Measurements from ENCODE around the gene COPS8.

Gene COPS8

DNA sequence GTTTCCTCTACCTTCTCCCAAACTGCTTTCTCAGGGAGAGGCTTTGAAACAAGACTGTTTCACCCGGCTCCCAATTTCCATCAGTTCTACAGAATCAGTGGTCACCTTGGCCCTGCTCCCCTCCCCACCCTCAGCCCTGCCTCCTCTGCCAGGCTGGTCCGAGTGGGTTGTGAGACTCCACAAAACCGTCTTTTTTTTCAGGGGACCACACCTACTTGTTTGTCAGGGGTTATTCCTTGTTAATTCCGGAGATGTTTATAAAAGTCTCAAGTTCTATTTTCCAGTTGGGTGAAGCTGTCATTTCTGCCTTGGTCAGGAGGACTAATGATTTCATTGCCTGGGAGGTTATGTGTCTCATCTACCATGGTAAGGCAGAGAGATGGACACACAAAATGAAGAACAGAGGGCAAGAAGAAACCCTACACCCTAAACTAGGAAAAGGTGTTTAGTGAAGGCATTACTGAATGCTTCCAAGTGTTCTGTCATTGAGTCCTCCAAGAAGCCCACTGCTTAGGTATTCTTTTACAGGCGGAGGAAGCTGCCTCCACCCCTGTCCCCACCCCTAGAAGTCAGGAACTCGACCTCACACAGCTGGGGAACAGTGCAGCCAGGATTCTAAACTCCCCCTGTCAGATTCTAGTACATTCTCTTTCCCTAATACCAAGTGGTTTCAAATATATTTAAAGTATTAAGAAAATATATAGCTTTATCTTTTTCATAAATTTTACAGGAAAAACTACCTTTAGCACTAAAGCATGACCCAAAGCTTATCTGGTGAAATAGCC is 46.3 kb downstream of the COPS8 start:
- no peak for DNase-seq (ENCODE audit: low read depth)

DNA sequence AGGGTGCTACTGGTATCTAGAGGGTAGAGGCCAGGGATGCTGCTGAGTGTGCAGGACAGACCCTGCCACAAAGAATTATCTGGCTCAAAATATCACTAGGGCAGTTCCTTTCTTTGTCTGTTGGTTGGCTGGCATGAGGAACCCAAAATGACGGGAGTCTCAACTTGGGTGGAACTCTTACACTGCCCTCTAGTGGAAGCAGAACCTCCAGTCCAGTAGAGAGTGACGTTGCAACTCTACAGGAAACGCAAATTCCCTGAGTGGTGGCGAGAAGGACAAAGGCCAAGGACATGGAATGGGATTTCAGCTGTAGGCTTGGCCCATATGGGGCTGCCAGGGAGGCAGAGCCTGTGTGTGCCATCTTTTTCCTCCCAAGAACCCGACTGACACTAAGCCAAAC is 47.1 kb downstream of the COPS8 start:
- no peak for DNase-seq (ENCODE audit: low read depth)

DNA sequence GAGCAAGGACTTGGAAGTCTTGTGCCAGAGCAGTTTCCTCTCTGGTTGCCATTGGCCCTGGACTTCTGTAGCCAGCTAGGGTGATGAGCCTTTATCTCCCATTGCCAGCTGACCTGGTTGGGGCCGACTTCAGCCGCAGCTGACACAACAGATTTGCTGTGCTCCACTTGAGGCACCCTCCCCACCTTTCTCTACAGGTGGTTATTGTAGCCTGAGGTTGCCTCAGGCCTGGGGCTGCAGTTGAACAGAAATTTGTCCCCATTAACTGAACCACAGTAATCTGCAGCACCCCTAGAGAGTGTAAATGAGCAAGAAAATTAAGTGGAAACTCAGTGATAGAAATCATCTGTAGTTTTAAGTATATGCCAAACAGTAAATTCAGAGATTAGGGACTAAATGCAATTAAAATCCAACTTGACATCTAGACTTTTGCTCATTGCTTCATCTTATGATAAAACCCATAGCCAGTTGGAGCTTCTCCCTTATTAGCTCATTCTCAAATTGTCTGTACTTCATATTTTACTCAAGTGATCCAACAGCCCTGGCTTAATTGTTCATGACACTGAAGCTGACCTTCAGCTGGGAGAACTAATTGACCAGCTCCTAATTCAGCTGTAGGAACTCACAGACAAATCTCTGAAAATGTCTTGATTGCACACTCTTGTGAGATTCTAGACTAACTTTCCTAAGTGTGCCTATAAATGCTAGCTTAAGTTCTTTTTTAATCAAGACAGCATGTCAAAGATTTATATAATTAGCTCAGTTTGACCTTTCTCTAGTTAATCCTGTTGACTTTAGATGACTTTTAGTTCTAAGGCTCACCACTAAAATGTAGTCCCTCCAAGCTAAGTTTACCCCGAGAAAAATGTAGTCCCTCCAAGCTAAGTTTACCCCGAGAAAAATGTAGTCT is 48.9 kb downstream of the COPS8 start:
- no peak for DNase-seq (ENCODE audit: low read depth)

DNA sequence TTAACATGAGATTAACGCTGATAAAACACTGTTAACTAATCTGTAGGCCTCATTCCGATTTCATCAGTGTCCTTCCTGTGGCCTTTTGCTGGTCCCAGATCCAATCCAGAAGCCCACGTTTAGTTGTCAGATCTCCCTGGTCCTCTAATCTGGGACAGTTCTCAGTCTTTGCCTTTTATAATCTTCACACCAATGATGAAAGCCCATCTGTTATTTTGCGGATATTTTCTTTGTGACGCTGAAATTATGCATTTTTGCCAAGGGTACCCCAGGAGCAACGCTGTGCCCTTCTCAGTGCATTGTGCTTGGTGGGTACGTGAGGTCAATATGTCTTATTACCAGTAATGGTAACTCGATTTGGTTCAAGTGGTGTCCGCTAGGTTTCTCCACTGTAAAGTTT is 51.1 kb downstream of the COPS8 start:
- no peak for DNase-seq (ENCODE audit: low read depth)

DNA sequence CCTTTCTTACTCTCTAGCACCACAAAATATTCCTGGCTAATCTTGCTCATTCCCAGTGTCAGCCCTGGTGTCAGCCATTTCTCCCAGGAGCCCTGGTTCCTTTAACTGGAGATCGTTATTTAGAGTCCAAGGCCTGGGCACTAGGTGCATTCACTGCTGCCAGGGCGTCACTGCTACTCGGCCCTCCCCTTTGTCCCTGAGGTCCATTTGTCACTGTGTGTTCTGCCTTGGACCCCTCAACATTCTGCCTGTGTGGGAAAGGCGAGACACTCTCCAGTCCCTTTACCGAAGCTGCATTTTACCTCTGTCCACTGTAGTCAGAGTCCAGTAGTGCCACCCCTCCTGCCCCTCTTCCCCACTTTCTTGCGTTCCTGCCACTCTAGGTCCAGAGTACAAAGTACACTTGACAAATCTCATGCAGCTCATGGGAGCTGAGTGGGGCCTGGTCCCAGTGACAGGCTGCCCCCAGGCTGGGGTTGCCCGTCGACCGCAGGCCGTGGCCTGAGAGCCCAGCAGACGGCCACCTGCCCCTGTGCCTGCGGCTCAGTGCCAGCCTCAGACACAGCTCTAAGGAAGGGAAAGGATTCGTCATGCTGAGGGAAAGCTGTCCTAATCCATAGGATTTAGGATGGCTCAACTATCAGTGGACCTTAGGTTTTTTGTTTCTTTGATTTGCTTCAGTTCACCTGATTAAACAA is 52.1 kb downstream of the COPS8 start:
- DNase-seq (ENCODE audit: low read depth) = no peak

DNA sequence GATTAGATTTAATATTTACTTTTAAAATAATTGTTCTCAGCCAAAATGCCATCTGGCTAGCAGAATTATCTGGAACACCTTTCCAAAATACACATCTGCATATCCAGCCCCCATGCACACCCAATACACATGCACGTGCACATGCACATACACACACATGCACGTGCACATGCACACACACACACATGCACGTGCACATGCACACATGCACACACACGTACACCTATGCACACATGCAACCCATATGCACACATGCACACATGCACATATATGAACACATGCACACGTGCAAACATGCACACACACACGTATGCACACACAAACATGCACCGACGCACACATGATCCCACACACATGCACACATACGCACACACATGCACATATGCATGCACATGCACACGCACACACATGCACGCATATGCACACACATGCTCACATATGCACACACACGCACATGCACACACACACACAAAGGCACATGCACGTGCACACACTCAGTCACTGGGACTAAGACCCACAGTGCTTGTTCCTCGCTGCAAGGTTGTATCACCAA is 53.5 kb downstream of the COPS8 start:
- DNase-seq (ENCODE audit: low read depth) = no peak

DNA sequence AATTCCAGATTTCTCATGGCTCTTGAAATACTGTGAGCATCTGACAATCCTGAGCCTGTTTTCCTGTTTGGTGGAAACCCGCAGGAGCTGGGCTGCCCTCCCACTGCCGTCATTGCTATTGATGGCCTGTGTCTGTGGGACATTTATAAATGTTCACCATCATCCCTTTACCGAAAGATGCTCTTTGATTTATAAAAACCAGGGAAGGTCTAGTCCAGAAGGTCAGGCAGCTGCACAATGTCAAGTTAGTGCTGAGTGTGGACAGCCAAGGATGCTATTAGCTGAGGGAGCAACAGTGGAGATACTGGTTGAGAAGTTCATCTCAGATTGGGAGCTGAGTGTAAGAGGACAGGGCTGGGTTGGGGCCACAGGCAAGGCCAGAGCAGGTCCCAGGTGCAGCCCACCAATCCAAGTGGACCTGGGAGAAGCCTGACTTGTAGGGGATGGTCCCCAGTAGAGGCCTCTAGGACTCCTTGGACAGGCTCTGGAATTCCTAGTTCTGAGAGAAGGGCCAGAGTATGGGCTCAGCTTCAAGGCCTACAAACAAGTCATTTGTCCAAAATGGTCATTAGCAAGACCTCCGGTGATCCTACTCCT is 55.1 kb downstream of the COPS8 start:
- DNase-seq (ENCODE audit: low read depth) = no peak

DNA sequence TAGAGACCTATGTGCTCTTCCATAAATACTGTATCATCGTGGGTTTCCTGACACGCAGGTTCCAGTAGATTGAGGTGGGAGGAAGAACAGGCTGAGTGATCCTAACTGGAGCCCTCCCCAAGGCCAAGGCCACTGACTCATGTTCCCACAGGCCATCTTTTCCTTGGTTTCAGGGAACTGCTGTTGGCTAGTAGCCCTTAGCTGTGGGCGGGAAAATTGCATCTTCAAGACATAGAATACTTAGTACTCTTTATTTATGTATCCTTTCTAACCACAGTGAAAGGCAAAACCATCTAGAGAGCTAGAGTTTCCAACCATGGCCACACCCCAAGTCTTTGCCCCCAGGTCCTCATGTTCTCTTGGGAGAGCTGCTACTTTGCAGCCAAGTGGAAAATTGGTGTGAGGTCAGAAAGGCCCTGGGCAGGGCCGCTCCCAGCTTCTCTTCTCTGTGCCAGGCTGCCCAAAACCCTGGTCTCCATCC is 55.9 kb downstream of the COPS8 start:
- no peak for DNase-seq (ENCODE audit: low read depth)

DNA sequence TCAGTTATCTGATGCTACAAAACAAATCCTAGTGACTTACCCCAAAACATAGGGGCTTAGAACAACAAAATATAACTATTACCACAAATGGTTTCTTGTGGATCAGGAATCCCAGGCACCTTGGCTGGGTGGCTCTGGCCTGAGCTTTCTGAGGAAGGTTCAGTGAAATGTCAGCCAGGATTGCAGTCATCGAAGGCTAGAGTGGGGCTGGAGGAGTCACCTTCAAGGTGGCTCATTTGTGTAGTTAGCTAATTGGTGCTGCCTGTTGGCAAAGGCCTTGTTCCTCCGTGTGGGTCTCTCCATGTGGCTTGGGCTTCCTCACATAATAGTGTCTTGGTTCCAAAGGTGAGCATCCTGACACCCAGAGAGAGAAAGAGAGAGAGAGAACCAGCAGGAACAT is 57.4 kb downstream of the COPS8 start:
- DNase-seq (ENCODE audit: low read depth) = no peak

DNA sequence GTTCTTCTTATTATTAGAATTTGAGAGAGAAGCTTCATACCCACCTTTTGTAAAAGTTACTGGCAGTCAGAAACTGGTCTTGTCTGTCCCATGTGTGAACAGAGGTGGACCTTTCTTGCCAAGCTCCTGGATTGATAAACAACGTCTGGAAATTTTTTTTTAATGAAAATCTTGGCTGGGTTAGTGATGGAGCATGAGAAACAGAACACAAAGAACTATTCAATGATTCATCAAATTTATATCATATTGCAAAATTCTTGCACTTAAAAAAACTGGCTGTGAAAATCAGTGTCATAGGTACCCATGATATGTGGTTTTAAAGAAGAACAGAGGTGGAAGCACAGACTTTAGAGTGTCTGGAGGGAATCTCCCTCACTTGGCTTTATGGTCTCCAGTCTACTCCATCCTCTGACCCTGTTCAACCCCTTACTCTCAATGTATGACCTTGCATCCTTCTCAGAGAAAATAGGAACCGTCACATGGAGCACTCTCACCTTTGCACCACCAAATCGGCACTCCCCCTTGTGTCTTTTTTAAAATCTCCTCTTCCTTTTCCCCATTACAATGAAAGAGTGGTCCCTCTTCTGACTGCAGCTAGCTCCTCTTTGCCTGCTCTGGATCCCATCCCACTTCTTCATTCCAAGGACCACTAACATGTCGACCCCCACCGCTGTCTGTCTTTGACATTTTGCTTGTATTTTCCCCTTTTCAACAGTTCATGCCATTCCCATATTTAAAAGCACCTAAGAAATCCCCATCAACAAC is 58.2 kb downstream of the COPS8 start:
- DNase-seq (ENCODE audit: low read depth) = no peak

DNA sequence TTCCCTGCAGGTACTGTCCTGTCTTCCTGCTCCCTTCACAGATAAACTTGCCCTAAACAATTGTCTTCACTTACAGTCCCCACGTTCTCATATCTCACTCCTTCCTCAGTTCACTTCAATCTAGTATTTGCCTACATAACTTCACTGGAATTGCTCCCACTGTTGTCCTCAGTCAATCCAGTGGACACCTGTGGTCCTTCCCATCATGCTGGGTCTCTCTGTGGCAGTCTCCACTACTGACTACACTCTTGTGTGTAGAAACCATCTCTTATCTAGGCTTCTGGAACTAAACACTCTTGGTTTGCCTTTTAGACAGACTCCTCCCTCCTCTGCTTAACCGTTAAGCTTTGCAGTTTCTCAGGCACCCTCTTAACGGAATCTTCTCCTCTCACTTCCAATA is 58.8 kb downstream of the COPS8 start:
- DNase-seq (ENCODE audit: low read depth) = no peak

DNA sequence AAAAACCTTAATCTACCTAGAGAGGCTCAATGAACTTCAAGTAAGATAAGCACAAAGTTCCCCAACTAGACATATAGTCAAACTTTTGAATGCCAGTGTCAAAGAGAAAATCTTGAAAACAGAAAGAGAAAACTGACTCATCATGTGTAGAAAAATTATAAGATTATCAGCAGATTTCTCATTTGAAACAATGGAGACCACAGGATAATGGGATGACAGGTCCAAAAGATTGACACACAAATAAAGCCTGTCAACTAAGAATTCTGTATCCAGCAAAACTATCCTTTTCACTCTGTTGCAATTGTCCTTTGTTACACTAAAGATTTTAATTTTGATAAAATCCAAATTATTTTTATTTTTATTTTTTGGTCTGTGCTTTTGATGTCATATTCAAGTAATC is 61.6 kb downstream of the COPS8 start:
- DNase-seq (ENCODE audit: low read depth) = no peak

DNA sequence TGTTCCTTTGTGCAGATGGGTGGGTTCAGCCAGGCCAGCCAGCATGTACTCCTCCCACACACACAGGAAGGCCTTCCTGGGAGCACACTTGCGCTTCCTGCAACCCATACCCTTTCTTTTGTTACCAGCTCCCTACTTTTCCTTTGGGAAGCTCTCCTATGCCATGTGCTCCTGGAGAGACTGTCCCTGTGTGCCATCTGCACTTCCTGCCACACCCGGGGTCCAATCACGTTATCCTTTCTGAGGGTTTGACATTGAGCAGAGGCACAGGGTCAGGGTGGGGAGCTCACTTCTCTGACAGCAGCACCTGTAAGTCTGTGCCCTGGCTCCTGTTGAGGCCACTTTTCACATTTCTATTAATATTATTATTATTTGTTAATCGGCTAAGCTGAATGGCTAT is 62.9 kb downstream of the COPS8 start:
- no peak for DNase-seq (ENCODE audit: low read depth)

DNA sequence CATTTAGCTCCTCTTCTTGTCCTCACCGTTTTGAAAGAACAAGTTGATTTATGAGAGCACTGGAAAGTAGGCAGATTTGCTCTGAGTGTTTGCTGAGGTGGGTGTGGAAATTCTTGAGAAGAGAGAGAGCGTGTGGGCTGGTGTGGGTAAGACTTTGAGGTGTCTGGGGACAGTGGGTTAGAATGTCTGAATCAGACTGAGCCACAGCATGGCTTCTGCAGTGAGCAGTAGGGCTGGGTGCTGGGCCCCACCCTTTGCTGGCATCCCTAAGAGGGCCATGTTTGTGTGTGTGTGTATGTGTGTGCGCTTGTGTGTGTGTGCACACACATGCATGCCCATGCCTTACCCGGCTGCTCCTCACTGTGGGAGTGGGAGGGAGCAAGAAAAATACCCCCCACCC is 63.7 kb downstream of the COPS8 start:
- peak; percentile 37 for DNase-seq (ENCODE audit: low read depth)

All from stimulated activated CD8-positive, alpha-beta memory T cell treated with anti-CD3 and anti-CD28 coated beads, Interleukin-4, amount 100 ng/mL, for 24 hours (primary cell).